ENCODE data around the gene AJUBA. TPM values are rescaled to one million over a fixed set of nuclear protein-coding genes. Genes with fewer than 3 reads are reported as not detected.
A peak's percentile ranks its signal among the peaks of the same experiment; 100 is the strongest.

Gene AJUBA
- total RNA-seq, result 10 to 100 TPM in 4 of 8 experiments, 1 to 10 TPM in 4; 2.5 to 31.4 (median 8.9) TPM

DNA sequence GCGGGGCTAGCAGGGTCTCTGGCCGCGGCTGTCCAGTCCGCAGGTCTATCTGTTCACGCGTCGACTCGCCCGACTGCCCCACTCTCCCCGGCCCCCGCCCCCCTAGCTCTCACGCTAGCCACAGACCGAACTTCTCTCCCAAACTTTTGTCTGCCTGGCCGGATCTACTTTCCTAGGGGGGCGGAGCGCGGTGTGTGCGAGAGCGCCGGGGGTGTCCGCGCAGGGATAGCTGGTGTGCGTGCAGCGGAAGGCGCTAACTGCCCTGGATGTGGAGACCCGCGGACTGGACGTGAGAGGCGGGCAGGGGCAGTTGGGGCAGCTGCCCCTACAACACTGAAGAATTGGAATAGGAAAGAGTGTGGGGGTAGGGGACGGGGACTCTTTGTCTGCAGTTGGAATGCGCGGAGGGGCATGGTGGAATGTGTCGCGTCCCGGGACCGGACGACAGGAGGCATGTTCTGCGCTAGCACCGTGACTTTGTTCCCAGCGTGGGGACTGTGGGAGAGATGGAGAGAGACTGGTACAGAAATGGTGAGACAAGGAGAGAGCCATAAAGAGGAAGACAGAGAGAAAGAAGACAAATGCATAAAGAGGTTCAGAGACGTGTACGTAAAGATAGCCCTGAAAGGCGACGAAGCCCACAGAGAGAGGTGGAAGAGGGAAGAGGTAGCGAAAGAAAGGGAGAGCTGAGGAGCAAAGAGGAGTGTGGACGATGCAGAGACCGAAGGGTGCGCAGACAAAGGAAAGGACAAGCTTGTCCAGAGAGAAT, at the start of gene AJUBA:
Gene AJUBA (minus strand): TSS at position 75 of the 769 bp plus-strand sequence. CDS start 285 bp downstream, outside the sequence.
- in situ Hi-C loops (cut with MboI; ENCODE audit: low pct_unique_long_range_greater_than_20kb in 2 of 9, low sequenced_read_pairs in 9 of 9, unreplicated experiment in 9 of 9), result loop anchor here in 2 of 9 experiments (10.0 kb wide), 1 partner anchor 82 kb away; no protein-coding TSS in a partner anchor
- ATAC-seq (replicated peaks in 6 of 8), result peak; percentile 46 to 71 (median 54)
- Histone ChIP-seq H3K27ac (peak within 1 kb of the TSS in 1 of 2 donors; percentile 80), H3K4me3 (peak within 1 kb of the TSS; percentile 42 to 73 (median 66)), H3K4me1 (replicated peaks in 1 of 2) (peaks cover 8 to 27% of the 10 kb centered on the region in 2 donors)
- 0 to 10% (median 3%) methylated on average over 2 to 15 of the region's 48 CpGs for WGBS, 10 experiments

DNA sequence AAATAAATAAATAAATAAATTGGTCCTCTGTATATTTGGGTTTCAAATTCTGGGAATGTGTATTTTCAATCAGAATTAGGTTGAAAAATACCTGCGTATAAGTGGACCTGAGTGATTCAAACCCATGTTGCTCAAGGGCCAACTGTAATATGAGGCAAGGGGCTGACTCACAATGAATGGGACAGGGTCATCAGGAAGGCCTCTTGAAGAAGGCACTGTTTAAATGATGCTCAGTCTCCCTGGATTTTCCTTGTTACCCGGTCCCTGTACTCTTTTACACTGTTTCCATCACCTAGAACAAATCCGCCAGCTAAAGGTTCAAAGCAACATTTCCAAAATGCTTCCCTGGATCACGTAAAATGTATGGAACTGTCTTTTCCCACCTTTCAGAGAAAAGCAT, 48.6 kb upstream of the AJUBA start:
- 83 to 100% (median 100%) methylated on average over 1 to 4 of the region's 4 CpGs for WGBS, 10 experiments
- in situ Hi-C loops (cut with MboI; ENCODE audit: low pct_unique_long_range_greater_than_20kb in 2 of 9, low sequenced_read_pairs in 9 of 9, unreplicated experiment in 9 of 9), result no loop called here

GRCh38 chr14:23028799-23029198, 46.4 kb upstream of the AJUBA start:
- ATAC-seq (replicated peaks in 6 of 8), result no peak
- 50 to 100% (median 100%) methylated on average over 1 to 2 of the region's 2 CpGs; no CpG with 5 or more reads in 2 of the 10 experiments for WGBS, 10 experiments
- in situ Hi-C loops (cut with MboI; ENCODE audit: low pct_unique_long_range_greater_than_20kb in 2 of 9, low sequenced_read_pairs in 9 of 9, unreplicated experiment in 9 of 9), result no loop called here

More for the DNA sequence above, 48.6 kb upstream of the AJUBA start:
- H3K27ac ChIP-seq, result no peak overlapping the region
- H3K4me3 ChIP-seq, result no peak overlapping the region
- ATAC-seq (replicated peaks in 6 of 8), result no peak
- peaks cover 19 to 26% of the 10 kb centered on the region in 2 donors for H3K4me1 ChIP-seq (replicated peaks in 1 of 2)

DNA sequence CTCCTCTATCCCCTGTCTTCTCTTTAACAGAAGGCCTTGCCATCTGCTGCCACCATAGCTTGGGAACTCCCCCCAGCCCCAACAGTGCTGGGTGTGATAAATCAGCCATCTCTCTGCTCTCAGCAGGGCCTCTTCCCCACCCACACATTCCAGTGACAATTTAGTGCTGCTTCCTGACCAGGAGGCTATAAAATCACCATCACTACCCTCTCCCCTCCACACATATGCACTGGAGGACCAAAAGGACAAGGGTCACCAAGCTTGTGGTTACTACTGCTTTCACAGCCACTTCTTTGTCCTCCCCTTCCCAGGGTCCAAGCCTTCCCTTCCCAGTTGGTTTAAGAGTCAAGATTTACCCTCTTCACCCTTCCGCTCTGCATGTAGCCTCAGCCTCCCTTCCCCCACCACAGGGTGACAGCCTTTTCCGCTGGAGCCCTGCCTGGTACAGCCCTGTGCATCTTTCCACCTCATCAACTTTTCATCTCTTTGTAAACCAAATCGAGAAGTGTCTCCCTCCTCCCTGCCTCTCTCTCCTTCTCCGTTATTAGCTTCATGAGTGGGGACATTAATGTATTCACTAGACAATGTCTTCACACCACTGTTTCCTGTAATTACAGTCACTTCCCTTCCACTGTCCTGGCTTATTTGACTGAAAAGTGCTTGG, 42.9 kb upstream of the AJUBA start:
- ATAC-seq (replicated peaks in 6 of 8), result peak in 6 of 8 experiments; percentile 21 to 70 (median 67)
- Histone ChIP-seq H3K4me3 (no peak overlapping the region), H3K4me1 (replicated peaks in 1 of 2) (peaks cover 63 to 67% of the 10 kb centered on the region in 2 donors), H3K27ac (peak overlapping the region; percentile 85 to 87)
- 0 to 94% (median 0%) methylated on average over 1 to 4 of the region's 4 CpGs; no CpG with 5 or more reads in 4 of the 10 experiments for WGBS, 10 experiments
- in situ Hi-C loops (cut with MboI; ENCODE audit: low pct_unique_long_range_greater_than_20kb in 2 of 9, low sequenced_read_pairs in 9 of 9, unreplicated experiment in 9 of 9), result no loop called here

More at GRCh38 chr14:23028799-23029198, 46.4 kb upstream of the AJUBA start:
- no peak overlapping the region for H3K27ac ChIP-seq
- H3K4me3 ChIP-seq, result no peak overlapping the region
- peaks cover 33 to 39% of the 10 kb centered on the region in 2 donors for H3K4me1 ChIP-seq (replicated peaks in 1 of 2)

DNA sequence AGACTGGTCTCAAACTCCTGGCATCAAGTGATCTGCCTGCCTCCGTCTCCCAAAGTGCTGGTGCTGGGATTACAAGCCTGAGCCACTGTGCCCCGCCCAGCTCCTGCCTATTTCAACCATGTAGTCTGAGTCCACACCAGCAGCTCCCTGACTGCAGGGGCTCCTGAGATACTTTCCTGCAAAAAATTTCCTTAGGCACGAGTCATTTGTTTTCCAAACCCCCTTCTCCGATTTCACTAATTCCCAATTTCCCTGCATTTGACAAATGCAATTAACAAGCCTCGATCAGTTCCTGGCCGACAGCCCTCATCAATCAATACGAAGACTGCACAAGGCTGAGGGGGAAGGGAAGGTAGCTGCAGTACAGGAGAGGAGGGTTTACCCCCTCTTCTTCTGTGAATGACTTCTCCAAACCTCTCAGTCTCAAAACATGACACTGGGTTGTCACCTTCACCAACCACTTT, 42.3 kb upstream of the AJUBA start:
- ATAC-seq (replicated peaks in 6 of 8), result peak in 6 of 8 experiments; percentile 7 to 32 (median 21)
- 0 to 83% (median 26%) methylated on average over 2 to 7 of the region's 7 CpGs; no CpG with 5 or more reads in 2 of the 10 experiments for WGBS, 10 experiments

DNA sequence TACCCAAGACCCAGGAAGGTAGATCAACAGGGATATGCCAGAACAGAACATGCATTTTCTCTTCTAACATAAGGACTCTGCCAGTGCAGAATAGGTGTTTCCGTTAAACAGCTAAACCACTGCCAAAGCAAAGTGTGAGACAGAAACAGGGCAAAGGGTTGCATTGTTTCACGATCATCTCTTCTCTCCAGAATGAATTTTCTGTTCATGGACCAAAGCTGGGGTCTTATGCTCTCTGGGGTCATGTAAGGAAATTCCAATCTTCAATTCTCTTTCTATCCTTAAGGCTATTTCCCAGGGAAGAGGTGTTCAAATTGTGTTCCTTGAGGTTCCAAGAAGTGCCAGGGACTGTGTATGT, 41.4 kb upstream of the AJUBA start:
- H3K27ac ChIP-seq, result peak overlapping the region; percentile 85 to 87
- H3K4me1 ChIP-seq (replicated peaks in 1 of 2), result peaks cover 67 to 73% of the 10 kb centered on the region in 2 donors
- 43 to 100% (median 86%) methylated on average over 1 to 2 of the region's 2 CpGs; no CpG with 5 or more reads in 2 of the 10 experiments for WGBS, 10 experiments
- no peak overlapping the region for H3K4me3 ChIP-seq
- ATAC-seq (replicated peaks in 6 of 8), result no peak
- in situ Hi-C loops (cut with MboI; ENCODE audit: low pct_unique_long_range_greater_than_20kb in 2 of 9, low sequenced_read_pairs in 9 of 9, unreplicated experiment in 9 of 9), result no loop called here

More for the DNA sequence above, 42.3 kb upstream of the AJUBA start:
- no peak overlapping the region for H3K4me3 ChIP-seq
- H3K4me1 ChIP-seq (replicated peaks in 1 of 2), result peaks cover 67 to 73% of the 10 kb centered on the region in 2 donors
- peak overlapping the region; percentile 85 to 87 for H3K27ac ChIP-seq
- in situ Hi-C loops (cut with MboI; ENCODE audit: low pct_unique_long_range_greater_than_20kb in 2 of 9, low sequenced_read_pairs in 9 of 9, unreplicated experiment in 9 of 9), result no loop called here

DNA sequence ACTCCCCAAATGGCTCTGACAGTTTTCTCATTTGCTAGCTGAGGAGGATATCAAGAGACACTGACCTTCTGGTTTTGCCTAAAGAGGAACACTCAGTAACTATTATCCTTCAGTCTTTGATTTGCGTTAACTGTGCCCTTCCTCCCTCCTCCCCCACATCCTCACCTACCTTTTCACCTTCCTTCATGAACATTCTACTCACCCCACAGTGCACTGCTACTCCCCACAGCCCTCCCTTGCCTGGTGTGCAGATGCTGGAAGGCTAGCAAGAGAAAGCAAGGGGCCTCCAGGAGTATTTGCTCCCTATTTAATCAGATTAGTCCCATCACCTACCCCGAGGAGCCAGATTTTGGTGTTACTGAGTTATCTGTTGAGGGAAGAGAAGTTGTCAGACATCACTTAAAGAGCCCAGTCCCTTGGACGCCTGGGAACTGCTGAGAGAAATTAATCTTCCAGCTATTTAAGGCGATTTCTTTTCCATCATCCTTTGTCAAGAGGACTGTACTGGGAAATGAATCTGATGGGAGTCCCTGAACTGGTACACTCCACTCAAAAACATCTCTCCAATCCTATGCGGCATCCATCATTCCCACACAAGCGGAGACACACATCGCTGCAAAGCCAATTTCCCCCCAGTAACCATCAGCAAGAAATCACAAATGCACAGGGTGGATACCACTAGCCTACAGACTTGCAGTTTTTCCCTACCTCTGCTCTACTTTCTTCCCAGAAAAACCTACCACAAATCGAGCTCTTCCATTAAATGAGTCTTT, 40.9 kb upstream of the AJUBA start:
- peaks cover 67 to 73% of the 10 kb centered on the region in 2 donors for H3K4me1 ChIP-seq (replicated peaks in 1 of 2)
- 39 to 82% (median 76%) methylated on average over 1 to 7 of the region's 8 CpGs; no CpG with 5 or more reads in 3 of the 10 experiments for WGBS, 10 experiments
- H3K4me3 ChIP-seq, result no peak overlapping the region
- peak overlapping the region; percentile 85 to 87 for H3K27ac ChIP-seq
- in situ Hi-C loops (cut with MboI; ENCODE audit: low pct_unique_long_range_greater_than_20kb in 2 of 9, low sequenced_read_pairs in 9 of 9, unreplicated experiment in 9 of 9), result no loop called here
- no peak for ATAC-seq (replicated peaks in 6 of 8)

GRCh38 chr14:23021889-23022442, 39.6 kb upstream of the AJUBA start:
- in situ Hi-C loops (cut with MboI; ENCODE audit: low pct_unique_long_range_greater_than_20kb in 2 of 9, low sequenced_read_pairs in 9 of 9, unreplicated experiment in 9 of 9), result no loop called here

DNA sequence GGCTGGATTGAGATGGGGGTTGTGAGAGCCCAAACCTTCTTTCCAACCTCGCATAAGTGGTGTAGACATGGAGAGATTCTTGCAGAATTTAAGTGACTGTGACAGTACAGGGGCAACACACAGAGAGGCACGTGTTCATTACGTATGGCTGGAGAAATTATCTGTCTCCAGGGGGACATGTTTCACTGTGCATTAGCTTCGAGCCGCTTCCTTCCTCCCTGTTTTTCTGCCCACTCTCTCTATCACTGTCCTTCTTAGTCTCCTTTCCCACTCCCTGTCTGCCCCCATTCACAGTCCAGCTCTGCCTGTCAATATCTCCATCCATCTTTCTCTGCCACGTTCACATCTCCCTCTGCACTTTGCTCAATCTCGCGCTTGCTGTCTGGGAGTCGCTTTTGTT, 39.1 kb upstream of the AJUBA start:
- H3K4me3 ChIP-seq, result no peak overlapping the region
- 25 to 84% (median 37%) methylated on average over 1 to 9 of the region's 9 CpGs; no CpG with 5 or more reads in 1 of the 10 experiments for WGBS, 10 experiments
- peak in 5 of 8 experiments; percentile 69 to 84 (median 75) for ATAC-seq (replicated peaks in 6 of 8)
- in situ Hi-C loops (cut with MboI; ENCODE audit: low pct_unique_long_range_greater_than_20kb in 2 of 9, low sequenced_read_pairs in 9 of 9, unreplicated experiment in 9 of 9), result no loop called here
- H3K4me1 ChIP-seq (replicated peaks in 1 of 2), result peaks cover 65 to 66% of the 10 kb centered on the region in 2 donors
- peak overlapping the region; percentile 85 to 87 for H3K27ac ChIP-seq

More at GRCh38 chr14:23021889-23022442, 39.6 kb upstream of the AJUBA start:
- H3K4me3 ChIP-seq, result no peak overlapping the region
- peaks cover 67 to 71% of the 10 kb centered on the region in 2 donors for H3K4me1 ChIP-seq (replicated peaks in 1 of 2)
- WGBS, 10 experiments, result 53 to 81% (median 76%) methylated on average over 1 to 6 of the region's 7 CpGs; no CpG with 5 or more reads in 3 of the 10 experiments
- H3K27ac ChIP-seq, result peak overlapping the region; percentile 85 to 87
- ATAC-seq (replicated peaks in 6 of 8), result no peak

GRCh38 chr14:23020143-23021128, 38.1 kb upstream of the AJUBA start:
- Histone ChIP-seq H3K4me3 (no peak overlapping the region), H3K27ac (peak overlapping the region; percentile 85 to 87), H3K4me1 (replicated peaks in 1 of 2) (peaks cover 58 to 60% of the 10 kb centered on the region in 2 donors)
- in situ Hi-C loops (cut with MboI; ENCODE audit: low pct_unique_long_range_greater_than_20kb in 2 of 9, low sequenced_read_pairs in 9 of 9, unreplicated experiment in 9 of 9), result no loop called here
- 78 to 100% (median 93%) methylated on average over 1 to 5 of the region's 7 CpGs; no CpG with 5 or more reads in 3 of the 10 experiments for WGBS, 10 experiments
- ATAC-seq (replicated peaks in 6 of 8), result peak in 2 of 8 experiments; percentile 0 to 16

DNA sequence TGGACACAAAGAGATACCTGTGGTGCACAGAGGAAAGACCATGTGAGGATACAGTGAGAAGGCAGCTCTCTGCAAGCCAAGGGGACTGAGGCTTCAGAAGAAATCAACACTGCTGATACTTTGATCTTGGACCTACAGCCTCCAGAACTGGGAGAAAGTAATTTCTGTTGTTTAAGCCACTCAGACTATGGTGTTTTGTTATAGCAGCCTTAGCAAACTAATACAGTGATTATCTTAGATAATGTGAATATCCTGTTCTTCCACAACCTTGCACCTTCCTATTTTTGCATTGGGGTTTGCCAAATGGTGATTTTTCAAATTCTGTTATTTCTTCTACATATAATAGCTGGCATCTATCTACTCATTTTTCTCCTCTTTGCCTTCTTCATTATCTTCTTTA, 35.8 kb upstream of the AJUBA start:
- ATAC-seq (replicated peaks in 6 of 8), result no peak
- in situ Hi-C loops (cut with MboI; ENCODE audit: low pct_unique_long_range_greater_than_20kb in 2 of 9, low sequenced_read_pairs in 9 of 9, unreplicated experiment in 9 of 9), result no loop called here
- H3K27ac ChIP-seq, result no peak overlapping the region

More for the DNA sequence above, 35.8 kb upstream of the AJUBA start:
- Histone ChIP-seq H3K4me1 (replicated peaks in 1 of 2) (peaks cover 35 to 39% of the 10 kb centered on the region in 2 donors), H3K4me3 (no peak overlapping the region)

Data from motor neuron (in vitro differentiated cells).